Gastrocnemius medialis (tissue), 4 donors: Measurements from ENCODE around the gene ATMIN.

ENCODE experiments used
- POLR2A ChIP-seq, 2 donors: fragments of 450-650 bp; IDR thresholded peaks; one replicate each; pipeline ENCODE4 v1.6.1; 2017; ENCODE audit warnings: antibody characterized with exemption in 2 of 2, mild to moderate bottlenecking in 2 of 2, moderate library complexity in 2 of 2
- TF ChIP-seq, protein P1 (sequence below), 5 experiments: fragments of 450-650 bp in 3 of 5; fragments of 200-600 bp in 2 of 5; sonication (generic) in 2 of 5; IDR thresholded peaks in 4 of 5; conservative IDR thresholded peaks in 1 of 5; 1 replicate in 4 of 5; 2 replicates in 1 of 5; pipeline ENCODE4 v1.5.1; 2016 to 2019; ENCODE audit warnings: antibody characterized with exemption in 5 of 5, mild to moderate bottlenecking in 3 of 5, moderate library complexity in 3 of 5

DNA sequence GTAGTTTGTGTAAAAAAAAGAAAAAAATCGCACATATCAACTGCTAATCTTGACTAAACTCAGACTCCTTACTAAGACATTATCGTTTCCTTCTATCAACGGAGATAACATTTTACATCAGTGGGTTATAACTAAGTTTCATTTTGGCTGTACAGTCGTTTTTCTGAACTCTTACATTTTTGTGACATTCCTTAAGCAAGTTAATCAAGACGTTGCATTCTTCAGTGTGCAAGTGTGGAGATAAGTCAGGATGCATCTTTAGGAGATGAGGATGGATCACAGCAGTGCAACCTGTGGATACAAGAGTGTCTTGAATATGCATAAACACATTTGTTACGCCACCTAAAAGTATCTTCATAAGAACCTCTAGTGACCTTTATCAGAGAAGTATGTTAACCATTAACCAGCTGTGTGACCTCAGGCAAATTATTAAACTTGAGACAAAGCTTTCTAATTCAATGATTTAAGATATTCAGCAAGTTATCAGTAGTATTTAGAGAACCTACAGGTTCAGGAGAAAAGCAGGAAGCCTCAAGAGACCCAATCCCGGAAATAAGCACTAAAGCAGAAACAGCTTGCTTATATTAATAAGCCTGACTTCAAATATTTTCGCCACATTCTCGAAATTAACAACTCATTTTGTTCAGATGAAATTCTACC lies 38.4 kb upstream of the ATMIN start:
- no peak for TF ChIP-seq POLR2A (IDR thresholded peaks at IDR 0.05)
- TF ChIP-seq, protein P1, sequence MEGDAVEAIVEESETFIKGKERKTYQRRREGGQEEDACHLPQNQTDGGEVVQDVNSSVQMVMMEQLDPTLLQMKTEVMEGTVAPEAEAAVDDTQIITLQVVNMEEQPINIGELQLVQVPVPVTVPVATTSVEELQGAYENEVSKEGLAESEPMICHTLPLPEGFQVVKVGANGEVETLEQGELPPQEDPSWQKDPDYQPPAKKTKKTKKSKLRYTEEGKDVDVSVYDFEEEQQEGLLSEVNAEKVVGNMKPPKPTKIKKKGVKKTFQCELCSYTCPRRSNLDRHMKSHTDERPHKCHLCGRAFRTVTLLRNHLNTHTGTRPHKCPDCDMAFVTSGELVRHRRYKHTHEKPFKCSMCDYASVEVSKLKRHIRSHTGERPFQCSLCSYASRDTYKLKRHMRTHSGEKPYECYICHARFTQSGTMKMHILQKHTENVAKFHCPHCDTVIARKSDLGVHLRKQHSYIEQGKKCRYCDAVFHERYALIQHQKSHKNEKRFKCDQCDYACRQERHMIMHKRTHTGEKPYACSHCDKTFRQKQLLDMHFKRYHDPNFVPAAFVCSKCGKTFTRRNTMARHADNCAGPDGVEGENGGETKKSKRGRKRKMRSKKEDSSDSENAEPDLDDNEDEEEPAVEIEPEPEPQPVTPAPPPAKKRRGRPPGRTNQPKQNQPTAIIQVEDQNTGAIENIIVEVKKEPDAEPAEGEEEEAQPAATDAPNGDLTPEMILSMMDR (IDR thresholded peaks at IDR 0.05 in 4 of 5, conservative IDR thresholded peaks at IDR 0.05 in 1 of 5), result no peak
